Osteocyte (in vitro differentiated cells): ENCODE measurements around the gene RUNX2. TPM values are rescaled to one million over a fixed set of nuclear protein-coding genes. Genes with fewer than 3 reads are reported as not detected.

Experiments
- DNase-seq: peaks from one replicate; pipeline ENCODE4 v3.0.0; 2021; ENCODE audit warnings: mixed read lengths; ENCODE audit not compliant: unreplicated experiment; ENCODE audit errors: extremely low spot score
- H3K27ac Mint-ChIP-seq: one replicate; pipeline ENCODE4 v1.8.0; 2021; ENCODE audit warnings: mild to moderate bottlenecking, mixed read lengths; ENCODE audit not compliant: unreplicated experiment
- H3K27me3 Mint-ChIP-seq: one replicate; pipeline ENCODE4 v1.8.0; 2021; ENCODE audit warnings: mixed read lengths; ENCODE audit not compliant: unreplicated experiment
- H3K36me3 Mint-ChIP-seq: one replicate; pipeline ENCODE4 v1.8.0; 2021; ENCODE audit warnings: mixed read lengths; ENCODE audit not compliant: unreplicated experiment
- H3K4me1 Mint-ChIP-seq: one replicate; pipeline ENCODE4 v1.8.0; 2021; ENCODE audit warnings: mixed read lengths; ENCODE audit not compliant: unreplicated experiment
- H3K4me3 Mint-ChIP-seq: one replicate; pipeline ENCODE4 v1.8.0; 2021; ENCODE audit warnings: mild to moderate bottlenecking, moderate library complexity, mixed read lengths; ENCODE audit not compliant: unreplicated experiment
- H3K9me3 Mint-ChIP-seq: one replicate; pipeline ENCODE4 v1.8.0; 2021; ENCODE audit warnings: mixed read lengths; ENCODE audit not compliant: unreplicated experiment
- total RNA-seq: library from RNA; stranded (reverse); gene quantifications from 2 replicates; pipeline ENCODE4 v1.2.1, GENCODE V29; 2021
- TF ChIP-seq, protein P1 (sequence below): fragments of 200-600 bp; sonication (generic); IDR thresholded peaks from 2 replicates; pipeline ENCODE4 v1.5.0; 2021; ENCODE audit warnings: antibody characterized with exemption, mild to moderate bottlenecking, moderate library complexity

The RUNX2 gene
- total RNA-seq, 1 donor from 2014 or later: 28.1 TPM

DNA sequence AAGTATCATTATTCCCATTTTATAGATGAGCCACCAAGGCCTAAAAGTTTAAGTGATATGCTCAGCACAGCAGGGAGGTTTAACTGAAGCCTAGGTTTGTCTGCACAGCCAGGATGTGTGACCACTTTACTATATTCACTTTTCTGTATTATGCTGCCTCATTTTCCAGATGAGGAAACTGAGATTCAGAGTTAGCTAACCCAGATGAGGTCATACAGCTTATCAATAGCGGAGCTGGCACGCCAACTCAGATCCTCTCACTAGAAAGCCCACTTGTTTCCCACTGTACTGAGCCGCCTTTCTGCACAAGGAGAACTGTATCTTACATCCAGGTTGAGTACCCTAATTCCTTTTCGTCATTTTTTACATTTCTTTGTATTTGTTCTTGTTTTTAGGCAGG, 181.3 kb downstream of the RUNX2 start:
- no peaks in the 10 kb centered on the region for H3K9me3 Mint-ChIP-seq
- H3K4me3 Mint-ChIP-seq: no peak overlapping the region
- no peak overlapping the region for H3K27ac Mint-ChIP-seq
- H3K27me3 Mint-ChIP-seq: no peaks in the 10 kb centered on the region
- TF ChIP-seq, protein P1, sequence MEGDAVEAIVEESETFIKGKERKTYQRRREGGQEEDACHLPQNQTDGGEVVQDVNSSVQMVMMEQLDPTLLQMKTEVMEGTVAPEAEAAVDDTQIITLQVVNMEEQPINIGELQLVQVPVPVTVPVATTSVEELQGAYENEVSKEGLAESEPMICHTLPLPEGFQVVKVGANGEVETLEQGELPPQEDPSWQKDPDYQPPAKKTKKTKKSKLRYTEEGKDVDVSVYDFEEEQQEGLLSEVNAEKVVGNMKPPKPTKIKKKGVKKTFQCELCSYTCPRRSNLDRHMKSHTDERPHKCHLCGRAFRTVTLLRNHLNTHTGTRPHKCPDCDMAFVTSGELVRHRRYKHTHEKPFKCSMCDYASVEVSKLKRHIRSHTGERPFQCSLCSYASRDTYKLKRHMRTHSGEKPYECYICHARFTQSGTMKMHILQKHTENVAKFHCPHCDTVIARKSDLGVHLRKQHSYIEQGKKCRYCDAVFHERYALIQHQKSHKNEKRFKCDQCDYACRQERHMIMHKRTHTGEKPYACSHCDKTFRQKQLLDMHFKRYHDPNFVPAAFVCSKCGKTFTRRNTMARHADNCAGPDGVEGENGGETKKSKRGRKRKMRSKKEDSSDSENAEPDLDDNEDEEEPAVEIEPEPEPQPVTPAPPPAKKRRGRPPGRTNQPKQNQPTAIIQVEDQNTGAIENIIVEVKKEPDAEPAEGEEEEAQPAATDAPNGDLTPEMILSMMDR: no peak
- peaks cover 39% of the 10 kb centered on the region for H3K4me1 Mint-ChIP-seq
- DNase-seq: no peak
- H3K36me3 Mint-ChIP-seq: peaks cover 30% of the 10 kb centered on the region

DNA sequence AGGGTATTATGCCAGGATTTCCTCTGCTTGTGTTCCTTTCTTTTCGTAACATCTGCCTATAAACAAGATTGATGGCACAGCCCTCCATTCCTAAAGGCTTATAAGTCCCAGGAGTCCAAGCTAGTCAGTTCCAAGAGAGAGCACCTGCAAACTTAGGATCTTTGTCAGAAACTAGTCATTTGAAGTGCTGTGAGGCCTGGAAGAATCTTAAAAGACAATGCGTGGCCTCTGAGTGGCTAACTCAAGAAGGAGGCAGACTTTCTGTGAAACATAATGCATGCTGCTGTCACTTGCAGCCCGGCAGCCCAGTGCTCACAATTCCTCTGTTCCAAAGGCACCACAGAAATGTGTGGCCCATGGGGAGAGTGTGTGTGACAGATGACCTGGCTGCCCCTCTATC, 184.6 kb downstream of the RUNX2 start:
- no peak for DNase-seq
- no peak overlapping the region for H3K4me3 Mint-ChIP-seq
- H3K27ac Mint-ChIP-seq: no peak overlapping the region
- H3K9me3 Mint-ChIP-seq: no peaks in the 10 kb centered on the region
- H3K27me3 Mint-ChIP-seq: no peaks in the 10 kb centered on the region
- TF ChIP-seq, protein P1: no peak
- peaks cover 21% of the 10 kb centered on the region for H3K4me1 Mint-ChIP-seq
- H3K36me3 Mint-ChIP-seq: peaks cover 36% of the 10 kb centered on the region

DNA sequence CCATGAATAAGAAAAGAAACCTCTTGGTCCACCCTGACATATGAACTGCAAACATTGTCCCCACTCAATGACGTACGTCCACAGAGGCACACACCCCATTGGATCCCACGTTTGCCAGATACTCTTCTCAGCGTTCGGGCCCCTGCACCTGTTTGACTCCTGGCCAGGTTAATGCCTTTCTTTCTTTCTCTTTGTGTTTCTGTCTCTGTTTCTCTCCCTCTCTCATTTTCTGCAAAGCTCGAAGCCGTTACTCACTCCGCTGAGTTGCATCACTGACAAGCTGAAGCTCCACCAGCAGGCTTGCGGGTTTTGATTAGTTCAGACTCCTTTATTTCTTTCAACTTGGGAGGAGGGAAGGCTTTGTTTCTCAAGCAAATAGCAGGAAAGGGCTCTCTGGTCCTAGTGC, 185.1 kb downstream of the RUNX2 start:
- no peaks in the 10 kb centered on the region for H3K9me3 Mint-ChIP-seq
- H3K4me3 Mint-ChIP-seq: no peak overlapping the region
- no peak overlapping the region for H3K27ac Mint-ChIP-seq
- H3K27me3 Mint-ChIP-seq: no peaks in the 10 kb centered on the region
- TF ChIP-seq, protein P1: no peak
- H3K4me1 Mint-ChIP-seq: peaks cover 21% of the 10 kb centered on the region
- no peak for DNase-seq
- peaks cover 38% of the 10 kb centered on the region for H3K36me3 Mint-ChIP-seq

DNA sequence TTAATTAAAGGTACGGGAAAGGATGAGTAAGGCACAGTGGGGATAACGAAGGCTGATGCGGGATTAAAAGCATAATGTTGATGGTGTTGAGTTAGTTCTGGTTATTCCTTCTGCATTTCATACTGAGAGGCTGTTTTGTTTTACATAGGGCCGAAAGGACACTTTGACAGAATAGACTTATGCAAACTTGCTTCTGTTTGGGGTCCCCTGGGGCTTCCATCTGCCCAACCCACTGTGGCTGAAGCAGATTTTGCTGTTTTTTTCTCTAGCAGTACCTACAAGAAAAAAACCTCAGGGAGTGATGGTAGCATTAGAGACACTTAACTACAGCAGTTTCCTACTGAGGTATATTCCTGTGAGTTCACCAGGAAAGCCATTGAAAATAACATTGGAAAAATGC, 185.7 kb downstream of the RUNX2 start:
- Mint-ChIP-seq H3K36me3 (peaks cover 38% of the 10 kb centered on the region), H3K9me3 (no peaks in the 10 kb centered on the region), H3K4me1 (peaks cover 21% of the 10 kb centered on the region)

DNA sequence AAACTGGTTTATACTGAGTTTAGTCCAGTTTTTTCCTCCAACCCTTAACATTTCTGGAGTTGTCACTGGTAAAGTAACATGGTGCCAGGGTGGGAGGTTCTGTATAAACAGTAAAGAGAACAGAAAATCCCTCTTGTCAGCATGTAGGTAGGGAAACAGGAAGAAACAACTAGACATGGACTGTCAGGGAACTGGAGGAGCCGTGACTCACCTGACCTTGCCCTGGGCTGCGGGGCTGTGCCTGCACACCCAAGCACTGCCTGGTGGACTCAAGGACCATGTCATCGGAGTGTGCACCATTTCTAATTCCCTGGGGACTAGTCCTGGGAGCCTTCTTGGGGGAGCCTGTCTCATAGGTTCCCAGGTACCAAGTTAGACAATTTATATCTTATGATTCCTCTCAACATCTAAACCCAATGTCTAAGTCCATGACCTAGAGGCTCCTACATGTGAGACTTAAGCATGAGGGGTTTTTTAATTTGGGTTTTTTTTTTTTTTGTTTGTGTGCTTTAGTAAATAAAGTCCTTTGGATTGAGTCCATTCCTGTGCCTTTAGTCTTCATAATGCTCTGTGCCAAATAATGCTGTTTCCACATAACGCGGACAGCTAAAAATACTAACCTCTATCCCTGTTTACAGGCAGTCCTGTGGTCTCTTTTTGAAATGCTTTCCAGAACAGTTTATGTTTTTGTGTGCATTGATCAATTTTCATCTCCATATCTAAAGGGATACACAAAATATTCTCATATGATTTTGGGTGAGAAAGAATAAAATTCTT, 186.5 kb downstream of the RUNX2 start:
- TF ChIP-seq, protein P1: no peak
- peaks cover 38% of the 10 kb centered on the region for H3K36me3 Mint-ChIP-seq
- DNase-seq: no peak
- H3K4me3 Mint-ChIP-seq: no peak overlapping the region
- peaks cover 24% of the 10 kb centered on the region for H3K4me1 Mint-ChIP-seq
- H3K27ac Mint-ChIP-seq: no peak overlapping the region
- H3K9me3 Mint-ChIP-seq: no peaks in the 10 kb centered on the region
- no peaks in the 10 kb centered on the region for H3K27me3 Mint-ChIP-seq

More for the DNA sequence above, 185.7 kb downstream of the RUNX2 start:
- H3K27ac Mint-ChIP-seq: no peak overlapping the region
- no peak for DNase-seq
- H3K27me3 Mint-ChIP-seq: no peaks in the 10 kb centered on the region
- H3K4me3 Mint-ChIP-seq: no peak overlapping the region
- TF ChIP-seq, protein P1: no peak
